SH-SY5Y (cell line): ENCODE results near the gene VMAC.

Experiments
- GATA2 ChIP-seq: IDR thresholded peaks from 2 replicates; pipeline ENCODE4 v1.6.1; 2011; ENCODE audit warnings: mild to moderate bottlenecking, low read depth, low read length
- GATA3 ChIP-seq: IDR thresholded peaks from 2 replicates; pipeline ENCODE4 v1.6.1; 2011; ENCODE audit warnings: low read depth, mild to moderate bottlenecking, low read length, moderate library complexity

GRCh38 chr19:5877427-5877826 lies 27.2 kb upstream of the VMAC start:
- TF ChIP-seq GATA2, result no peak
- TF ChIP-seq GATA3, result no peak
